Heart left ventricle (tissue), 16 donors: ENCODE results near the gene STRN4. TPM values are rescaled to one million over a fixed set of nuclear protein-coding genes. Genes with fewer than 3 reads are reported as not detected.

Experiments used
- ATAC-seq, 4 donors: fragments of 200-7000 bp; cut with Tn5 transposase; one replicate each; pipeline ENCODE4 v1.9.1; 2020 to 2022; ENCODE audit warnings: moderate library complexity in 4 of 4, mild to moderate bottlenecking in 3 of 4, moderate number of reproducible peaks in 1 of 4
- DNase-seq, 5 donors: peaks; one replicate each; pipeline ENCODE4 v3.0.0-alpha.2; 2020
- H3K27ac ChIP-seq, 12 donors: fragments of 200-600 bp; sonication (generic) in 4 of 12; one replicate each; pipeline versions ENCODE4 v1.5.0 to v1.8.0; 2016 to 2022; ENCODE audit warnings: mild to moderate bottlenecking in 2 of 12
- H3K27me3 ChIP-seq, 9 donors: fragments of 200-600 bp; sonication (generic) in 2 of 9; one replicate each; pipeline versions ENCODE4 v1.5.1 to v1.8.0; 2016 to 2022; ENCODE audit warnings: mild to moderate bottlenecking in 3 of 9
- H3K36me3 ChIP-seq, 9 donors: fragments of 200-600 bp; sonication (generic) in 2 of 9; one replicate each; pipeline versions ENCODE4 v1.5.0 to v1.8.0; 2018 to 2022; ENCODE audit warnings: mild to moderate bottlenecking in 2 of 9
- H3K4me1 ChIP-seq, 12 donors: fragments of 200-600 bp; sonication (generic) in 4 of 12; one replicate each; pipeline versions ENCODE4 v1.5.0 to v1.8.0; 2016 to 2022; ENCODE audit warnings: mild to moderate bottlenecking in 3 of 12
- H3K4me3 ChIP-seq, 12 donors: fragments of 200-600 bp; sonication (generic) in 4 of 12; one replicate each; pipeline versions ENCODE4 v1.5.0 to v1.8.0; 2017 to 2022; ENCODE audit warnings: mild to moderate bottlenecking in 9 of 12, moderate library complexity in 4 of 12
- H3K9me3 ChIP-seq, 12 donors: fragments of 200-600 bp; sonication (generic) in 4 of 12; one replicate each; pipeline versions ENCODE4 v1.5.0 to v1.8.0; 2016 to 2022; ENCODE audit warnings: mild to moderate bottlenecking in 1 of 12
- POLR2A ChIP-seq, 2 donors: fragments of 450-650 bp; IDR thresholded peaks; one replicate each; pipeline ENCODE4 v1.6.1; 2017; ENCODE audit warnings: antibody characterized with exemption in 2 of 2, mild to moderate bottlenecking in 2 of 2, moderate library complexity in 2 of 2
- WGBS, 4 donors: extraction: QIAGEN DNeasy Blood & Tissue Kit in 2 of 4; methylation state at CpG; one replicate each; pipeline versions ENCODE4 v1.1.5 to v1.1.7; 2013 to 2018; 5-methylcytosine and 5-hydroxymethylcytosine counted together
- intact Hi-C, 10 donors: fragments of 100-400 bp; cut with DNase I; formaldehyde crosslinking; loops; one replicate each; pipeline versions ENCODE4 v1.11.1 to v1.14.2; 2022
- polyA plus RNA-seq, 2 donors: library from polyadenylated mRNA; stranded (reverse); fragments of 200-250 nt; gene quantifications; one replicate each; pipeline ENCODE4 v1.2.3, GENCODE V29; 2013
- total RNA-seq, 9 donors: library from RNA; depleted of rRNA in 2 of 9; stranded (reverse); fragments of >200 nt in 2 of 9; fragmentation: NEBNext Ultra II Directional in 3 of 9; extraction: Animal tissue kit (Norgen Biotek cat#: 25700) in 3 of 9; gene quantifications; one replicate each; pipeline versions ENCODE4 v1.1.0 to v1.2.4, GENCODE V29; 2016 to 2023
- TF ChIP-seq, protein P1 (sequence below), 12 donors: fragments of 200-600 bp; sonication (generic) in 4 of 12; IDR thresholded peaks; one replicate each; pipeline versions ENCODE4 v1.5.0 to v1.8.0; 2018 to 2022; ENCODE audit warnings: antibody characterized with exemption in 12 of 12, mild to moderate bottlenecking in 5 of 12
- donor health status: ischemic (EF 13 %, LVEDD 7.1; RV severe dilation, severe dysfunction).
- donor health status: healthy with polysubstance abuse.
- donor health status: DM: no; HTN: yes; CAD: no.
- donor health status: DM: no; HTN: no; CAD: no.
- donor health status: ischemic (EF 25% LVEDD 6.9; RV normal size, moderate dysfunction).
- donor health status: ischemic (EF 25% LVEDD 5.7; RV mildly dilated, moderate dysfunction).
- donor health status: healthy.
- donor health status: DM: yes; HTN: yes; CAD: no.
- donor health status: ischemic (EF 35%, LVEDD 5.7; RV mildly dilated, moderate dysfunction).
- donor health status: nonischemic (EF 11% LVEDD 7.7; RV severe dilation, severe dysfunction).
- donor health status: DM: yes; HTN: yes; CAD: no.
- donor health status: PGD.
- donor health status: ischemic (EF 29% LVEDD 5.4; RV normal size, mild dysfunction).
- donor health status: nonischemic (EF 23%, LVEDD 6.1; RV moderate dilation, normal function).

STRN4 gene
- total and polyA plus RNA-seq, 11 donors: 41.0 to 93.6 (median 53.7) TPM

DNA sequence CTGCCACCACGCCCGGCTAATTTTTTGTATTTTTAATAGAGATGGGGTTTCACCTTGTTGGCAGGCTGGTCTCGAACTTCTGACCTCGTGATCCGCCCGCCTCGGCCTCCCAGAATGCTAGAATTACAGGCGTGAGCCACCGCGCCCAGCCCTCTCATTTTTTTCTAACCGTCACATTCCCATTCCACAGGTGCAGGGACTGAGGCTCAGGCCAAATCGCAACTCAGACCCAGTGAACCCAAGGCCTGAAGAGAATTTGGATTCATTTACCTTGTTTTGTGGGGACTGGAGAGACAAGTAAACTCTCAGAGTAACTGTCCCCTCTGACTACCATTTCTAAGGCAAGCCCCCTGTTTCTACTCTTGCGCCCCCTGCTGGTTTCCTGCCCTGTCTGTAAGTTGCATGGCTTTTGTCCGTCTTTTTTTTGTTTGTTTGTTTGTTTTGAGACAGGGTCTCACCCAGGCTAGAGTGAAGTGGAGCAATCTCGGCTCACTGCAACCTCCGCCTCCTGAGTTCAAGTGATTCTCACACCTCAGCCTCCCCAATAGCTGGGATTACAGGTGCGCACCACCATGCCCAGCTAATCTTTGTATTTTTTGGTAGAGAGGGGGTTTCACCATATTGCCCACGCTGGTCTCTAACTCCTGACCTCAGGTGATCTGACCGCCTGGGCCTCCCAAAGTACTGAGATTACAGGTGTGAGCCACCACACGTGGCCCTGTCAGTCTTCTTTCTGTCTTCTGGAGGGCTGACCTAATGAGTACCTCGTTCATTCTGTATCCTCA lies 2.3 kb upstream of the STRN4 start:
- ATAC-seq: no peak
- DNase-seq: peak in 2 of 5 donors; percentile 67 to 73
- no peaks in the 10 kb centered on the region for H3K9me3 ChIP-seq
- WGBS, 4 donors: 85 to 89% (median 87%) methylated on average over 21 of the region's 21 CpGs
- peaks cover 0 to 37% (median 16%) of the 10 kb centered on the region in 9 donors for H3K36me3 ChIP-seq
- TF ChIP-seq, protein P1, sequence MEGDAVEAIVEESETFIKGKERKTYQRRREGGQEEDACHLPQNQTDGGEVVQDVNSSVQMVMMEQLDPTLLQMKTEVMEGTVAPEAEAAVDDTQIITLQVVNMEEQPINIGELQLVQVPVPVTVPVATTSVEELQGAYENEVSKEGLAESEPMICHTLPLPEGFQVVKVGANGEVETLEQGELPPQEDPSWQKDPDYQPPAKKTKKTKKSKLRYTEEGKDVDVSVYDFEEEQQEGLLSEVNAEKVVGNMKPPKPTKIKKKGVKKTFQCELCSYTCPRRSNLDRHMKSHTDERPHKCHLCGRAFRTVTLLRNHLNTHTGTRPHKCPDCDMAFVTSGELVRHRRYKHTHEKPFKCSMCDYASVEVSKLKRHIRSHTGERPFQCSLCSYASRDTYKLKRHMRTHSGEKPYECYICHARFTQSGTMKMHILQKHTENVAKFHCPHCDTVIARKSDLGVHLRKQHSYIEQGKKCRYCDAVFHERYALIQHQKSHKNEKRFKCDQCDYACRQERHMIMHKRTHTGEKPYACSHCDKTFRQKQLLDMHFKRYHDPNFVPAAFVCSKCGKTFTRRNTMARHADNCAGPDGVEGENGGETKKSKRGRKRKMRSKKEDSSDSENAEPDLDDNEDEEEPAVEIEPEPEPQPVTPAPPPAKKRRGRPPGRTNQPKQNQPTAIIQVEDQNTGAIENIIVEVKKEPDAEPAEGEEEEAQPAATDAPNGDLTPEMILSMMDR (IDR thresholded peaks at IDR 0.05): peak; percentile 59 to 79 (median 70)
- TF ChIP-seq POLR2A (IDR thresholded peaks at IDR 0.05): no peak
- intact Hi-C loops: loop anchor here in 4 of 10 donors (5.0 to 10.0 kb wide), 4 partner anchors 36 to 246 kb away; no protein-coding TSS in a partner anchor
- peaks cover 0 to 30% (median 21%) of the 10 kb centered on the region in 12 donors for H3K4me1 ChIP-seq
- H3K27me3 ChIP-seq: no peaks in the 10 kb centered on the region
- H3K4me3 ChIP-seq: no peak overlapping the region
- H3K27ac ChIP-seq: no peak overlapping the region

DNA sequence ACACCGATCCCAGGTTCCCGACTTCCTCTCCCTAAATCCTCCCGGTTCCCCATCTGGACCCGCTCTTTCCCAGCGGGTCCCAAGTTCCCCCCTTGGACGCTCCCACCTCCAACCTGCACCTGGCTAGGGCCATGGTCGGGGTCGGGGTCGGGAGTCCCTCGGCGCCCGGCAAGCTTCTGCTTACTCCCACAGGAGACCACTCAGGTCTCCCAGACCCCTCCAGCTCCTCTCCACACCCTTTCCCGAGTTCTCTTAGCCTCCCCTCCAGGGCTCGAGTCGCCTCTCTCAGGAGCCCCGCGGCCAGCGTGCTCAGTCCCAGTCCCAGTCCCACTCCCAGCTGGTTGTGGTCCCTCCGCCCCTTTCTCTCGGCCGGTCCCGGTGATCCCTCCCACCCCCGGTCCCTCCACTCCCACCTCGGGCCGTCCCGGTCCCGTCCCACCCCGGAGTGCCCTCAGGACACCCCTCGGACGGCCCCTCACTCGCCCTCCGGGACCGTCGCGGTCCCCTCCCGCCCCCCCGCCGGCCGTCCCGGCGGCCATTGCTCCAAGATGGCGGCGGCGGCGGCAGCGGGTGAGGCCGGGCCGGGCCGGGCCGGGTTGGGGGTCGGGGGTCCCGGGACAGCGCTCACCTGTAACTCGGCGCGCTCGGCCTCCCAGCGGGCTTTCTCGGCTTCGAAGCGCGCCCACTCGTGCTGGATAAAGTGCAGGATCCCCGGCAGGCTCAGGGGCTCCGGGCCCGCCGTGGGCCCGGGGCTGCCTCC lies 549 bp downstream of the STRN4 start, which contains the start of gene FKRP:
FKRP (plus strand) TSS at position 537 of the 760 bp plus-strand sequence. CDS start 9,394 bp downstream, outside the sequence.
- 0 to 1% (median 1%) methylated on average over 34 to 68 of the region's 68 CpGs for WGBS, 4 donors

DNA sequence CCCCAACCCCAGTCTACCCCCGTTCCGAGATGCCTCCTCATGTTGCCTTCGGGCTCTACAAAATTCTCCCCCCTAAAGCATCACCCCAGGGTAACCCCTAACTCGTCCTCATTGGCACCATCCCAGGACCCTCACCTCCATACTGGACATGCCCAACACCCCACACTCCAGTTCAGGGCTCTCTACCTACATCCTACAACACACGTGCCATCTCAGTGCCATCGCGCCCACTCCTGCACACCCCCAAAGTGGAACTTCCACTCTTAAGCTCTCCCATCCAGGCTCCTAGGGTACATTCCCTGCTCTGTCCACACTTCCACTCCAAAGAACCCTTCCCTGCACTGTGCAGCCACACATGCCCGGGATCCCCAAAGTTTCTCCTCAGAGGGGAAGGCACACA lies 1.2 kb downstream of the STRN4 start:
- DNase-seq (peak in 1 of 5 donors; percentile 25), ATAC-seq (peak in 3 of 4 donors; percentile 2 to 17 (median 3))
- Histone ChIP-seq H3K9me3 (no peaks in the 10 kb centered on the region), H3K4me1 (peaks cover 0 to 60% (median 35%) of the 10 kb centered on the region in 12 donors), H3K36me3 (peaks cover 0 to 19% (median 6%) of the 10 kb centered on the region in 9 donors), H3K4me3 (peak overlapping the region; percentile 82 to 100 (median 96)), H3K27me3 (no peaks in the 10 kb centered on the region), H3K27ac (peak overlapping the region in 5 of 12 donors; percentile 83 to 97 (median 91))
- TF ChIP-seq, protein P1 (IDR thresholded peaks at IDR 0.05): no peak
- no peak for TF ChIP-seq POLR2A (IDR thresholded peaks at IDR 0.05)
- intact Hi-C loops: loop anchor here in 4 of 10 donors (5.0 to 10.0 kb wide), 4 partner anchors 33 to 250 kb away; no protein-coding TSS in a partner anchor
- 23 to 32% (median 24%) methylated on average over 8 of the region's 8 CpGs for WGBS, 4 donors

More for the DNA sequence above, 549 bp downstream of the STRN4 start, which contains the start of gene FKRP:
- Histone ChIP-seq H3K9me3 (no peaks in the 10 kb centered on the region), H3K4me3 (peak within 1 kb of the TSS; percentile 82 to 100 (median 96)), H3K4me1 (peaks cover 0 to 53% (median 30%) of the 10 kb centered on the region in 12 donors), H3K27me3 (no peaks in the 10 kb centered on the region), H3K36me3 (peaks cover 0 to 23% (median 12%) of the 10 kb centered on the region in 9 donors), H3K27ac (peak within 1 kb of the TSS; percentile 83 to 97 (median 90))
- intact Hi-C loops: loop anchor here in 4 of 10 donors (5.0 to 10.0 kb wide), 4 partner anchors 33 to 249 kb away; no protein-coding TSS in a partner anchor
- TF ChIP-seq POLR2A (IDR thresholded peaks at IDR 0.05): no peak
- TF ChIP-seq, protein P1 (IDR thresholded peaks at IDR 0.05): no peak
- ATAC-seq (peak; percentile 24 to 62 (median 60)), DNase-seq (peak in 3 of 5 donors; percentile 52 to 55 (median 52))
